Motor neuron (in vitro differentiated cells): ENCODE measurements around the gene TAPBPL. TPM values are rescaled to one million over a fixed set of nuclear protein-coding genes. Genes with fewer than 3 reads are reported as not detected.

ENCODE experiments used
- ATAC-seq, 8 experiments: fragments of 200-7000 bp; cut with Tn5 transposase; replicated peaks in 6 of 8; 2 replicates each; pipeline ENCODE4 v1.8.0; 2021; ENCODE audit warnings: mild to moderate bottlenecking in 8 of 8, moderate library complexity in 8 of 8
- H3K27ac ChIP-seq, 2 donors: fragments of 250-450 bp; sonication (Bioruptor Pico); 2 replicates each; pipeline ENCODE4 v1.9.0; 2021; ENCODE audit warnings: antibody characterized with exemption in 2 of 2, mild to moderate bottlenecking in 2 of 2, moderate library complexity in 1 of 2
- H3K4me1 ChIP-seq, 2 donors: fragments of 250-450 bp; sonication (Bioruptor Pico); replicated peaks in 1 of 2; 2 replicates each; pipeline ENCODE4 v1.6.1; 2021; ENCODE audit warnings: antibody characterized with exemption in 2 of 2, mild to moderate bottlenecking in 2 of 2, moderate library complexity in 1 of 2
- H3K4me3 ChIP-seq, 5 donors: fragments of 250-450 bp; sonication (Bioruptor Pico); 2 replicates each; pipeline ENCODE4 v1.9.0; 2021; ENCODE audit warnings: antibody characterized with exemption in 5 of 5, mild to moderate bottlenecking in 5 of 5, moderate library complexity in 4 of 5
- WGBS, 10 experiments: fragments of 450-650 bp; shearing (Covaris generic); methylation state at CpG; one replicate each; pipeline ENCODE4 v1.0.0; 2022; 5-methylcytosine and 5-hydroxymethylcytosine counted together
- in situ Hi-C, 9 experiments: fragments of 400-800 bp; cut with MboI; loops; one replicate each; pipeline ENCODE4 v1.15.0; 2021; ENCODE audit warnings: low sequenced_read_pairs in 9 of 9, low pct_unique_long_range_greater_than_20kb in 2 of 9; ENCODE audit not compliant: unreplicated experiment in 9 of 9
- total RNA-seq, 8 experiments: library from RNA; unstranded; fragments of 300-600 nt; gene quantifications; 2 replicates each; pipeline versions ENCODE4 v1.2.3 to v1.2.4, GENCODE V29; 2022

Gene TAPBPL
- 10 to 100 TPM in 3 of 8 experiments, 1 to 10 TPM in 3, under 1 TPM in 2; 0.79 to 26.2 (median 3.1) TPM for total RNA-seq

GRCh38 chr12:6451348-6452244 is at the start of gene TAPBPL:
TSS of gene TAPBPL (plus strand) at chr12:6452042. CDS start at chr12:6452249, 207 bp downstream.
- Histone ChIP-seq H3K4me1 (peaks cover 24 to 28% of the 10 kb centered on the region in 2 donors), H3K27ac (peak within 1 kb of the TSS; percentile 82 to 91), H3K4me3 (peak within 1 kb of the TSS; percentile 23 to 34 (median 27))
- WGBS, 10 experiments, result 0 to 75% (median 15%) methylated on average over 1 to 10 of the region's 27 CpGs; no CpG with 5 or more reads in 2 of the 10 experiments
- peak; percentile 68 to 98 (median 96) for ATAC-seq
- in situ Hi-C loops, result no loop called here

- no peak for ATAC-seq
- Histone ChIP-seq H3K4me1 (no peaks in the 10 kb centered on the region), H3K4me3 (no peak overlapping the region), H3K27ac (no peak overlapping the region)
- WGBS, 10 experiments, result 25 to 99% (median 86%) methylated on average over 1 to 5 of the region's 5 CpGs; no CpG with 5 or more reads in 1 of the 10 experiments
- in situ Hi-C loops, result no loop called here
Observed at GRCh38 chr12:6404390-6404789, 47.5 kb upstream of the TAPBPL start.

GRCh38 chr12:6405963-6406362 is 45.9 kb upstream of the TAPBPL start:
- in situ Hi-C loops, result no loop called here
- Histone ChIP-seq H3K4me1 (no peaks in the 10 kb centered on the region), H3K27ac (no peak overlapping the region), H3K4me3 (no peak overlapping the region)
- no peak for ATAC-seq
- 58 to 93% (median 80%) methylated on average over 2 to 6 of the region's 6 CpGs for WGBS, 10 experiments

- Histone ChIP-seq H3K27ac (no peak overlapping the region), H3K4me3 (no peak overlapping the region), H3K4me1 (no peaks in the 10 kb centered on the region)
- ATAC-seq, result no peak
- WGBS, 10 experiments, result 81 to 100% (median 96%) methylated on average over 2 to 9 of the region's 10 CpGs
- in situ Hi-C loops, result no loop called here
Observed at GRCh38 chr12:6407236-6407954, 44.4 kb upstream of the TAPBPL start.

- WGBS, 10 experiments, result 43 to 96% (median 80%) methylated on average over 1 to 3 of the region's 3 CpGs; no CpG with 5 or more reads in 1 of the 10 experiments
- ATAC-seq, result no peak
- H3K4me3 ChIP-seq, result no peak overlapping the region
- in situ Hi-C loops, result no loop called here
- H3K27ac ChIP-seq, result no peak overlapping the region
- no peaks in the 10 kb centered on the region for H3K4me1 ChIP-seq
Observed at GRCh38 chr12:6416596-6416995, 35.2 kb upstream of the TAPBPL start.

GRCh38 chr12:6418796-6419195 is 33.0 kb upstream of the TAPBPL start:
- Histone ChIP-seq H3K4me1 (no peaks in the 10 kb centered on the region), H3K27ac (no peak overlapping the region), H3K4me3 (no peak overlapping the region)
- in situ Hi-C loops, result no loop called here
- 39 to 100% (median 79%) methylated on average over 1 to 6 of the region's 6 CpGs; no CpG with 5 or more reads in 2 of the 10 experiments for WGBS, 10 experiments
- no peak for ATAC-seq

- 0% methylated on average over 1 of the region's 4 CpGs; no CpG with 5 or more reads in 9 of the 10 experiments for WGBS, 10 experiments
- H3K4me1 ChIP-seq, result no peaks in the 10 kb centered on the region
- no peak overlapping the region for H3K4me3 ChIP-seq
- no peak for ATAC-seq
- H3K27ac ChIP-seq, result no peak overlapping the region
- in situ Hi-C loops, result no loop called here
Observed at GRCh38 chr12:6420364-6420763, 31.5 kb upstream of the TAPBPL start.

GRCh38 chr12:6423267-6424007 is 28.4 kb upstream of the TAPBPL start:
- WGBS, 10 experiments, result 0 to 70% (median 14%) methylated on average over 2 to 8 of the region's 9 CpGs; no CpG with 5 or more reads in 2 of the 10 experiments
- ATAC-seq, result peak; percentile 91 to 100 (median 97)
- in situ Hi-C loops, result no loop called here
- H3K4me3 ChIP-seq, result no peak overlapping the region
- H3K4me1 ChIP-seq, result no peaks in the 10 kb centered on the region
- no peak overlapping the region for H3K27ac ChIP-seq

GRCh38 chr12:6424008-6424347 is 27.9 kb upstream of the TAPBPL start:
- WGBS, 10 experiments, result 0 to 88% (median 63%) methylated on average over 1 to 6 of the region's 6 CpGs; no CpG with 5 or more reads in 4 of the 10 experiments
- H3K4me1 ChIP-seq, result no peaks in the 10 kb centered on the region
- H3K4me3 ChIP-seq, result no peak overlapping the region
- ATAC-seq, result peak in 6 of 8 experiments; percentile 7 to 59 (median 38)
- H3K27ac ChIP-seq, result no peak overlapping the region
- in situ Hi-C loops, result no loop called here

- Histone ChIP-seq H3K4me3 (no peak overlapping the region), H3K4me1 (no peaks in the 10 kb centered on the region), H3K27ac (no peak overlapping the region)
- ATAC-seq, result no peak
- in situ Hi-C loops, result no loop called here
- 40 to 100% (median 85%) methylated on average over 1 to 8 of the region's 8 CpGs; no CpG with 5 or more reads in 2 of the 10 experiments for WGBS, 10 experiments
Observed at GRCh38 chr12:6424866-6425265, 27.0 kb upstream of the TAPBPL start.

- Histone ChIP-seq H3K4me3 (no peak overlapping the region), H3K27ac (no peak overlapping the region), H3K4me1 (peaks cover 6 to 8% of the 10 kb centered on the region in 2 donors)
- ATAC-seq, result peak in 3 of 8 experiments; percentile 21 to 61 (median 24)
- WGBS, 10 experiments, result 50 to 98% (median 84%) methylated on average over 1 to 14 of the region's 23 CpGs; no CpG with 5 or more reads in 3 of the 10 experiments
- in situ Hi-C loops, result no loop called here
Observed at GRCh38 chr12:6425590-6426531, 26.0 kb upstream of the TAPBPL start.
